Psoas muscle (tissue), 8 donors: ENCODE measurements around the gene BGN. TPM values are rescaled to one million over a fixed set of nuclear protein-coding genes. Genes with fewer than 3 reads are reported as not detected.

ENCODE experiments used
- ATAC-seq, 4 donors: fragments of 200-7000 bp; cut with Tn5 transposase; one replicate each; pipeline ENCODE4 v1.9.1; 2020; ENCODE audit warnings: moderate library complexity in 3 of 4, mild to moderate bottlenecking in 2 of 4
- DNase-seq, 2 donors: peaks; one replicate each; pipeline ENCODE4 v3.0.0-alpha.2; 2020
- H3K27ac ChIP-seq: fragments of 200-600 bp; one replicate; pipeline ENCODE4 v1.8.0; 2022
- H3K27me3 ChIP-seq, 3 donors: fragments of 200-600 bp in 1 of 3; one replicate each; pipeline versions ENCODE4 v1.6.1 to v1.8.0; 2013 to 2022; ENCODE audit warnings: low read length in 2 of 3, mild to moderate bottlenecking in 2 of 3, moderate library complexity in 1 of 3; ENCODE audit not compliant: insufficient read depth in 3 of 3
- H3K36me3 ChIP-seq, 2 donors: fragments of 200-600 bp in 1 of 2; one replicate each; pipeline versions ENCODE4 v1.6.1 to v1.8.0; 2013 to 2022; ENCODE audit warnings: low read depth in 1 of 2, mild to moderate bottlenecking in 1 of 2, moderate library complexity in 1 of 2; ENCODE audit not compliant: insufficient read depth in 1 of 2
- H3K4me1 ChIP-seq: fragments of 200-600 bp; one replicate; pipeline ENCODE4 v1.8.0; 2022
- H3K4me3 ChIP-seq: fragments of 200-600 bp; one replicate; pipeline ENCODE4 v1.8.0; 2022; ENCODE audit warnings: mild to moderate bottlenecking
- H3K9me3 ChIP-seq: fragments of 200-600 bp; one replicate; pipeline ENCODE4 v1.8.0; 2022
- CTCF ChIP-seq: fragments of 200-600 bp; IDR thresholded peaks from one replicate; pipeline ENCODE4 v1.8.0; 2022; ENCODE audit warnings: antibody characterized with exemption
- WGBS, 3 donors: extraction: QIAGEN DNeasy Blood & Tissue Kit; methylation state at CpG; one replicate each; pipeline versions ENCODE4 v1.1.6 to v1.1.7; 2013; 5-methylcytosine and 5-hydroxymethylcytosine counted together
- intact Hi-C, 2 donors: fragments of 100-400 bp; cut with DNase I; formaldehyde crosslinking; loops; one replicate each; pipeline versions ENCODE4 v1.11.0 to v1.14.2; 2022
- polyA plus RNA-seq, 3 donors: library from polyadenylated mRNA; stranded (reverse); fragments of 200-250 nt; gene quantifications; one replicate each; pipeline ENCODE4 v1.2.3, GENCODE V29; 2013
- total RNA-seq, 4 donors: library from RNA; stranded (reverse); fragmentation: NEBNext Ultra II Directional in 2 of 4; extraction: Animal tissue kit (Norgen Biotek cat#: 25700) in 2 of 4; gene quantifications; one replicate each; pipeline versions ENCODE4 v1.2.1 to v1.2.4, GENCODE V29; 2021 to 2023
- donor health status: healthy with polysubstance abuse.
- donor health status: DM: no; HTN: no; CAD: no; lungs with moderate emphysema.
- donor health status: Bipolar disorder and iron deficiency.
- donor health status: healthy.
- donor health status: DM: yes; HTN: yes; CAD: no.
- donor health status: DM: no; HTN: no; CAD: no.
- donor health status: DM: no; HTN: no; CAD: no.
- donor health status: DM: yes; HTN: yes; CAD: no.

BGN gene
- total and polyA plus RNA-seq, 7 donors, result 6.7 to 62.4 (median 12.6) TPM

- DNase-seq (no peak), ATAC-seq (no peak)
- Histone ChIP-seq H3K4me3 (no peak overlapping the region), H3K27ac (no peak overlapping the region), H3K27me3 (peaks cover 0 to 83% (median 6%) of the 10 kb centered on the region in 3 donors), H3K4me1 (no peaks in the 10 kb centered on the region), H3K9me3 (no peaks in the 10 kb centered on the region), H3K36me3 (no peaks in the 10 kb centered on the region)
- no peak for TF ChIP-seq CTCF
- intact Hi-C loops, result no loop called here
- WGBS, 3 donors, result 34 to 60% (median 39%) methylated on average over 6 to 12 of the region's 12 CpGs
Observed at GRCh38 chrX:153522259-153522658, 27.5 kb downstream of the BGN start.

GRCh38 chrX:153523269-153523668, 28.5 kb downstream of the BGN start:
- DNase-seq (no peak), ATAC-seq (no peak)
- H3K4me1 ChIP-seq, result no peaks in the 10 kb centered on the region
- H3K27ac ChIP-seq, result no peak overlapping the region
- TF ChIP-seq CTCF, result no peak
- intact Hi-C loops, result no loop called here
- WGBS, 3 donors, result 83 to 90% (median 87%) methylated on average over 7 of the region's 7 CpGs
- H3K9me3 ChIP-seq, result no peaks in the 10 kb centered on the region
- H3K36me3 ChIP-seq, result no peaks in the 10 kb centered on the region
- H3K4me3 ChIP-seq, result no peak overlapping the region
- peaks cover 0 to 82% (median 4%) of the 10 kb centered on the region in 3 donors for H3K27me3 ChIP-seq

- DNase-seq, result no peak
- no peaks in the 10 kb centered on the region for H3K36me3 ChIP-seq
- peaks cover 0 to 74% (median 4%) of the 10 kb centered on the region in 3 donors for H3K27me3 ChIP-seq
- WGBS, 3 donors, result 68 to 90% (median 88%) methylated on average over 3 of the region's 3 CpGs
- H3K9me3 ChIP-seq, result no peaks in the 10 kb centered on the region
- no peak for ATAC-seq
- TF ChIP-seq CTCF, result no peak
- H3K27ac ChIP-seq, result no peak overlapping the region
- no peak overlapping the region for H3K4me3 ChIP-seq
- intact Hi-C loops, result no loop called here
- no peaks in the 10 kb centered on the region for H3K4me1 ChIP-seq
Observed at GRCh38 chrX:153524234-153524633, 29.5 kb downstream of the BGN start.

GRCh38 chrX:153525451-153525850, 30.7 kb downstream of the BGN start:
- 67 to 90% (median 79%) methylated on average over 2 to 6 of the region's 6 CpGs for WGBS, 3 donors
- DNase-seq (no peak), ATAC-seq (no peak)
- H3K4me1 ChIP-seq, result no peaks in the 10 kb centered on the region
- intact Hi-C loops, result no loop called here
- no peak for TF ChIP-seq CTCF
- H3K27ac ChIP-seq, result no peak overlapping the region
- no peaks in the 10 kb centered on the region for H3K9me3 ChIP-seq
- H3K36me3 ChIP-seq, result no peaks in the 10 kb centered on the region
- no peak overlapping the region for H3K4me3 ChIP-seq
- H3K27me3 ChIP-seq, result peaks cover 0 to 63% (median 4%) of the 10 kb centered on the region in 3 donors

GRCh38 chrX:153526042-153526441, 31.3 kb downstream of the BGN start:
- intact Hi-C loops, result no loop called here
- Histone ChIP-seq H3K27ac (no peak overlapping the region), H3K9me3 (no peaks in the 10 kb centered on the region), H3K27me3 (peaks cover 0 to 57% (median 4%) of the 10 kb centered on the region in 3 donors), H3K4me3 (no peak overlapping the region), H3K36me3 (no peaks in the 10 kb centered on the region), H3K4me1 (no peaks in the 10 kb centered on the region)
- no peak for DNase-seq
- no peak for ATAC-seq
- TF ChIP-seq CTCF, result no peak
- 69 to 80% (median 75%) methylated on average over 5 to 7 of the region's 7 CpGs for WGBS, 3 donors
